H1 (cell line): ENCODE measurements around the gene PDE4B. TPM values are rescaled to one million over a fixed set of nuclear protein-coding genes. Genes with fewer than 3 reads are reported as not detected.

ENCODE experiments used
- CTCF ChIA-PET: fragments of 300-600 bp; sonication (Branson Sonifier 250); formaldehyde crosslinking; loops from one replicate; lab custom pipeline; 2021; ENCODE audit not compliant: partially characterized antibody; lab: Charles Lee
- POLR2A ChIA-PET: fragments of 300-600 bp; sonication (Branson Sonifier 250); formaldehyde crosslinking; loops from one replicate; lab custom pipeline; 2021; ENCODE audit warnings: inconsistent platforms; ENCODE audit not compliant: partially characterized antibody; lab: Charles Lee
- DNase-seq, 2 experiments: peaks; one replicate each; pipeline versions ENCODE4 v3.0.0 to v3.0.0-alpha.2; 2010 to 2022; ENCODE audit warnings: low spot score in 2 of 2, low read depth in 1 of 2, mixed read lengths in 1 of 2
- FAIRE-seq: peaks from 2 replicates; lab custom pipeline; 2011; peaks lifted over from hg19 to GRCh38; lab: Jason Lieb, UNC
- H2AFZ ChIP-seq: 2 replicates; pipeline ENCODE4 v1.8.1; 2012; ENCODE audit warnings: low read length, inconsistent platforms
- H2AK5ac ChIP-seq: 2 replicates; pipeline ENCODE4 v1.6.1; 2013; ENCODE audit warnings: low read depth, low read length
- H2BK120ac ChIP-seq: replicated peaks from 2 replicates; pipeline ENCODE3; 2013; ENCODE audit warnings: low read depth, low read length, inconsistent platforms
- H2BK12ac ChIP-seq: 2 replicates; pipeline ENCODE4 v1.6.1; 2013; ENCODE audit warnings: low read depth, low read length
- H2BK15ac ChIP-seq: 2 replicates; pipeline ENCODE4 v1.6.1; 2013; ENCODE audit warnings: low read length
- H2BK20ac ChIP-seq: 2 replicates; pipeline ENCODE4 v1.6.1; 2013; ENCODE audit warnings: low read length
- H2BK5ac ChIP-seq: 2 replicates; pipeline ENCODE4 v1.6.1; 2013; ENCODE audit warnings: low read depth, low read length
- H3K14ac ChIP-seq: 2 replicates; pipeline ENCODE4 v1.6.1; 2013; ENCODE audit warnings: inconsistent platforms; ENCODE audit not compliant: insufficient read length
- H3K18ac ChIP-seq: 2 replicates; pipeline ENCODE4 v1.6.1; 2013; ENCODE audit warnings: low read length; ENCODE audit errors: extremely low read depth
- H3K23ac ChIP-seq: 2 replicates; pipeline ENCODE4 v1.6.1; 2013; ENCODE audit warnings: inconsistent platforms; ENCODE audit not compliant: insufficient read length
- H3K23me2 ChIP-seq: 2 replicates; pipeline ENCODE4 v1.6.1; 2013; ENCODE audit warnings: low read depth, low read length
- H3K27ac ChIP-seq: 2 replicates; pipeline ENCODE4 v1.6.1; 2011; ENCODE audit warnings: low read depth, low read length, inconsistent platforms
- H3K27me3 ChIP-seq, 4 experiments: replicated peaks in 1 of 4; 1 replicate in 1 of 4; 2 replicates in 3 of 4; pipeline versions ENCODE4 v1.6.1 to v1.8.1; 2011 to 2013; ENCODE audit warnings: low read length in 3 of 4, mild to moderate bottlenecking in 3 of 4, inconsistent platforms in 2 of 4, mixed read lengths in 2 of 4, moderate library complexity in 1 of 4; ENCODE audit not compliant: control insufficient read depth in 3 of 4, insufficient read depth in 3 of 4; ENCODE audit errors: extremely low read depth in 1 of 4
- H3K36me3 ChIP-seq, 4 experiments: 2 replicates each; pipeline versions ENCODE4 v1.6.1 to v1.8.1; 2011 to 2013; ENCODE audit warnings: mild to moderate bottlenecking in 4 of 4, low read length in 3 of 4, moderate library complexity in 2 of 4, control low read depth in 1 of 4, inconsistent platforms in 1 of 4; ENCODE audit not compliant: insufficient read depth in 4 of 4, control insufficient read depth in 2 of 4
- H3K4ac ChIP-seq: replicated peaks from 2 replicates; pipeline ENCODE3; 2013; ENCODE audit warnings: low read length, low read depth, mixed read lengths, inconsistent platforms; ENCODE audit not compliant: insufficient read length
- H3K4me1 ChIP-seq, 4 experiments: replicated peaks in 1 of 4; 1 replicate in 1 of 4; 2 replicates in 3 of 4; pipeline versions ENCODE4 v1.6.1 to v1.8.1; 2011 to 2013; ENCODE audit warnings: low read length in 3 of 4, inconsistent platforms in 2 of 4, mixed read lengths in 1 of 4; ENCODE audit not compliant: insufficient read depth in 4 of 4, control insufficient read depth in 3 of 4
- H3K4me2 ChIP-seq, 2 experiments: 2 replicates each; pipeline versions ENCODE4 v1.6.1 to v1.8.1; 2011 to 2013; ENCODE audit warnings: low read depth in 2 of 2, low read length in 2 of 2, control low read depth in 1 of 2, inconsistent platforms in 1 of 2, mild to moderate bottlenecking in 1 of 2; ENCODE audit not compliant: insufficient read depth in 1 of 2
- H3K4me3 ChIP-seq, 4 experiments: fragments of 200-600, 300-600 bp in 1 of 4; sonication (generic), shearing (Covaris generic), sonication (Bioruptor Twin) in 1 of 4; 2 replicates each; pipeline versions ENCODE4 v1.5.1 to v1.8.1; 2011 to 2016; ENCODE audit warnings: low read length in 4 of 4, low read depth in 3 of 4, control low read depth in 2 of 4, inconsistent platforms in 2 of 4, mild to moderate bottlenecking in 2 of 4, mixed read lengths in 1 of 4, moderate library complexity in 1 of 4; ENCODE audit not compliant: insufficient read depth in 2 of 4; ENCODE audit errors: extremely low read depth in 1 of 4
- H3K56ac ChIP-seq: replicated peaks from 2 replicates; pipeline ENCODE3; 2013; ENCODE audit warnings: low read depth, mild to moderate bottlenecking, mixed read lengths, low read length, inconsistent platforms; ENCODE audit not compliant: insufficient read length
- H3K79me1 ChIP-seq: 2 replicates; pipeline ENCODE4 v1.6.1; 2013; ENCODE audit warnings: low read depth, low read length, control low read depth
- H3K79me2 ChIP-seq, 2 experiments: 2 replicates each; pipeline versions ENCODE4 v1.6.1 to v1.8.1; 2012 to 2013; ENCODE audit warnings: low read length in 2 of 2, mild to moderate bottlenecking in 2 of 2, inconsistent platforms in 1 of 2; ENCODE audit not compliant: insufficient read depth in 2 of 2, control insufficient read depth in 1 of 2
- H3K9ac ChIP-seq, 4 experiments: replicated peaks in 1 of 4; 1 replicate in 1 of 4; 2 replicates in 3 of 4; pipeline versions ENCODE4 v1.6.1 to v1.8.1; 2011 to 2013; ENCODE audit warnings: low read depth in 3 of 4, low read length in 3 of 4, control low read depth in 2 of 4, mild to moderate bottlenecking in 2 of 4, moderate library complexity in 2 of 4, inconsistent platforms in 1 of 4; ENCODE audit errors: extremely low read depth in 1 of 4
- H3K9me3 ChIP-seq, 2 experiments: 2 replicates each; pipeline versions ENCODE4 v1.6.1 to v1.8.1; 2012 to 2013; ENCODE audit warnings: mild to moderate bottlenecking in 2 of 2, moderate library complexity in 2 of 2, control low read depth in 1 of 2, inconsistent platforms in 1 of 2, low read depth in 1 of 2, low read length in 1 of 2, mixed read lengths in 1 of 2; ENCODE audit not compliant: insufficient read depth in 2 of 2
- H4K20me1 ChIP-seq, 2 experiments: replicated peaks in 1 of 2; 2 replicates each; pipeline versions ENCODE3 to v1.8.1; 2011 to 2013; ENCODE audit warnings: inconsistent platforms in 2 of 2, low read length in 2 of 2, mild to moderate bottlenecking in 1 of 2; ENCODE audit not compliant: insufficient read depth in 2 of 2, control insufficient read depth in 1 of 2
- H4K5ac ChIP-seq: 2 replicates; pipeline ENCODE4 v1.6.1; 2013; ENCODE audit warnings: low read length, low read depth, mixed read lengths, inconsistent platforms; ENCODE audit not compliant: insufficient read length
- H4K8ac ChIP-seq: 2 replicates; pipeline ENCODE4 v1.8.0; 2013; ENCODE audit warnings: mild to moderate bottlenecking, moderate library complexity, low read length, inconsistent platforms; ENCODE audit not compliant: insufficient read depth; ENCODE audit errors: extremely low read depth
- H4K91ac ChIP-seq: replicated peaks from 2 replicates; pipeline ENCODE3; 2013; ENCODE audit warnings: low read length, mixed read lengths, inconsistent platforms; ENCODE audit not compliant: insufficient read length
- BCL11A ChIP-seq, 2 experiments: IDR thresholded peaks; one replicate each; pipeline ENCODE4 v1.6.1; 2011; ENCODE audit warnings: low read depth in 2 of 2, low read length in 2 of 2, mild to moderate bottlenecking in 2 of 2
- EP300 ChIP-seq, 2 experiments: IDR thresholded peaks; 1 replicate in 1 of 2; 2 replicates in 1 of 2; pipeline ENCODE4 v1.6.1; 2011 to 2012; ENCODE audit warnings: low read depth in 2 of 2, low read length in 2 of 2, mild to moderate bottlenecking in 2 of 2, borderline replicate concordance in 1 of 2, inconsistent platforms in 1 of 2, moderate library complexity in 1 of 2
- KDM5A ChIP-seq: fragments of 200-600 bp; IDR thresholded peaks from 2 replicates; pipeline ENCODE4 v1.7.1; 2012; ENCODE audit warnings: mild to moderate bottlenecking, low read length, inconsistent platforms, mixed read lengths
- POLR2A ChIP-seq, 2 experiments: IDR thresholded peaks; 1 replicate in 1 of 2; 2 replicates in 1 of 2; pipeline ENCODE4 v1.6.1; 2011; ENCODE audit warnings: low read depth in 2 of 2, low read length in 2 of 2, mild to moderate bottlenecking in 2 of 2; ENCODE audit errors: control extremely low read depth in 1 of 2
- POU5F1 ChIP-seq: IDR thresholded peaks from 2 replicates; pipeline ENCODE4 v1.6.1; 2011; ENCODE audit warnings: low read depth, mild to moderate bottlenecking, low read length, moderate library complexity
- RAD21 ChIP-seq, 2 experiments: IDR thresholded peaks in 1 of 2; conservative IDR thresholded peaks in 1 of 2; 2 replicates each; pipeline ENCODE4 v1.6.1; 2011; ENCODE audit warnings: low read depth in 2 of 2, low read length in 2 of 2, improper control_type of control experiment in 1 of 2, inconsistent platforms in 1 of 2, mild to moderate bottlenecking in 1 of 2, moderate library complexity in 1 of 2
- RFX5 ChIP-seq: IDR thresholded peaks from 2 replicates; pipeline ENCODE4 v1.6.1; 2011; ENCODE audit warnings: low read depth, low read length, improper control_type of control experiment, borderline replicate concordance
- RXRA ChIP-seq: IDR thresholded peaks from 2 replicates; pipeline ENCODE4 v1.6.1; 2011; ENCODE audit warnings: low read depth, mild to moderate bottlenecking, low read length, moderate library complexity; ENCODE audit not compliant: insufficient read depth
- SP2 ChIP-seq: IDR thresholded peaks from 2 replicates; pipeline ENCODE4 v1.6.1; 2012; ENCODE audit warnings: mild to moderate bottlenecking, low read length, inconsistent platforms
- ZNF274 ChIP-seq: IDR thresholded peaks from 2 replicates; pipeline ENCODE4 v1.7.0; 2012; ENCODE audit warnings: low read length, borderline replicate concordance; ENCODE audit errors: extremely low read depth
- WGBS, 2 experiments: shearing (Covaris generic) in 1 of 2; methylation state at CpG; one replicate each; pipeline versions ENCODE4 v1.1.6 to v1.1.7; 2013 to 2015; ENCODE audit warnings: low lambda C conversion rate in 2 of 2, mixed read lengths in 2 of 2, inconsistent platforms in 1 of 2, low coverage in 1 of 2, missing lambda C conversion rate in 1 of 2; ENCODE audit not compliant: insufficient replicate concordance in 2 of 2, insufficient coverage in 1 of 2, insufficient read length in 1 of 2; ENCODE audit errors: extremely low coverage in 1 of 2, missing lambda C conversion rate in 1 of 2; 5-methylcytosine and 5-hydroxymethylcytosine counted together
- polyA plus RNA-seq, 7 experiments: library from polyadenylated mRNA; depleted of rRNA in 3 of 7; stranded (reverse) in 5 of 7; unstranded in 2 of 7; fragments of >200 nt in 5 of 7; fragments of 200-250 nt in 2 of 7; gene quantifications; 1 replicate in 5 of 7; 2 replicates in 1 of 7; 4 replicates in 1 of 7; pipeline versions ENCODE4 v1.2.1 to v1.2.3, GENCODE V29; 2011 to 2013; ENCODE audit warnings: missing spikeins in 2 of 7, mixed read lengths in 2 of 7
- total RNA-seq: library from RNA; stranded (reverse); fragmentation: NEBNext Ultra II Directional; extraction: Animal tissue kit (Norgen Biotek cat#: 25700); gene quantifications from 2 replicates; pipeline ENCODE4 v1.2.1, GENCODE V29; 2021
- TF ChIP-seq, protein P1 (sequence below): IDR thresholded peaks from 2 replicates; pipeline ENCODE4 v1.6.1; 2011; ENCODE audit warnings: low read length, improper control_type of control experiment
- TF ChIP-seq, protein P2 (sequence below): IDR thresholded peaks from 2 replicates; pipeline ENCODE4 v1.6.1; 2011; ENCODE audit warnings: low read depth, mild to moderate bottlenecking, low read length; ENCODE audit not compliant: insufficient read depth

Gene PDE4B
- total and polyA plus RNA-seq, 2 of the 8 experiments (the other 6 are each of a cell fraction or from before 2014, with no cell fraction given), result 5.0 to 15.1 TPM

DNA sequence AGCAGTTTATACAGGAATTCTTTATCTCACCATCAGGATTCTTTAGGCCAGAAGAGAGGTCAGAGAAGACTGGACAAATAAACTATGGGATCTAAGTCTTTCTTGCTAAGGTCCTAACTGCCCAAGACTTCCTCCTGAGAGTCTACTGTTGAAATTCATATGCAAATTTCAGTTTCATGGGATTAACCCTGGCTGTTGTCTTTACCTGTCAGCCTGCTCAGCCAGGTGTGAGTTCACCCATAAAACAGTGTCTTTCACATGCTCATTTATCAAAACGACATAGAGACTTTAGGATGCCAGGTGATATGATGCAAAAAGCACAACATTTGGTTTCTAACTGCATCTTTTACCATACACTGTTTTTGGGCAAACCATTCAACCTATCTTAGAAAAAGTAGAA lies 211.0 kb downstream of the PDE4B start:
- DNase-seq (no peak), FAIRE-seq (no peak)
- no peak overlapping the region for H2BK120ac ChIP-seq
- H4K5ac ChIP-seq, result no peak overlapping the region
- H3K27me3 ChIP-seq, result peaks cover 6 to 41% (median 21%) of the 10 kb centered on the region in 4 experiments; a peak in 6 of 7 replicates
- no peak overlapping the region for H3K23ac ChIP-seq
- no peak overlapping the region for H2BK15ac ChIP-seq
- no peaks in the 10 kb centered on the region for H3K9me3 ChIP-seq
- no peak overlapping the region for H3K14ac ChIP-seq
- H4K91ac ChIP-seq, result no peak overlapping the region
- H2BK5ac ChIP-seq, result no peak overlapping the region
- no peaks in the 10 kb centered on the region for H3K23me2 ChIP-seq
- H2BK20ac ChIP-seq, result no peak overlapping the region
- H3K56ac ChIP-seq, result no peak overlapping the region
- 13% methylated on average over 1 of the region's 1 CpG; no CpG with 5 or more reads in 1 of the 2 experiments for WGBS, 2 experiments
- H3K4me1 ChIP-seq, result no peaks in the 10 kb centered on the region
- ChIA-PET CTCF (interaction anchor here (0.6 to 1.2 kb wide), 3 partner anchors 11 to 450 kb away, joined by 3 to 6 read pairs (median 4); no protein-coding TSS in a partner anchor), POLR2A (no interaction called here)
- peaks cover 0 to 1% of the 10 kb centered on the region in 2 experiments for H4K20me1 ChIP-seq
- H2AFZ ChIP-seq, result no peak overlapping the region
- H3K4me2 ChIP-seq, result no peak overlapping the region
- no peaks in the 10 kb centered on the region for H3K79me1 ChIP-seq
- no peak overlapping the region for H3K4ac ChIP-seq
- no peak overlapping the region for H3K9ac ChIP-seq
- H3K18ac ChIP-seq, result no peak overlapping the region
- H3K27ac ChIP-seq, result no peak overlapping the region
- no peaks in the 10 kb centered on the region for H3K36me3 ChIP-seq
- no peak overlapping the region for H2AK5ac ChIP-seq
- no peak overlapping the region for H2BK12ac ChIP-seq
- no peaks in the 10 kb centered on the region for H3K79me2 ChIP-seq
- no peak overlapping the region for H4K8ac ChIP-seq
- H3K4me3 ChIP-seq, result no peak overlapping the region
- TF ChIP-seq, protein P1, sequence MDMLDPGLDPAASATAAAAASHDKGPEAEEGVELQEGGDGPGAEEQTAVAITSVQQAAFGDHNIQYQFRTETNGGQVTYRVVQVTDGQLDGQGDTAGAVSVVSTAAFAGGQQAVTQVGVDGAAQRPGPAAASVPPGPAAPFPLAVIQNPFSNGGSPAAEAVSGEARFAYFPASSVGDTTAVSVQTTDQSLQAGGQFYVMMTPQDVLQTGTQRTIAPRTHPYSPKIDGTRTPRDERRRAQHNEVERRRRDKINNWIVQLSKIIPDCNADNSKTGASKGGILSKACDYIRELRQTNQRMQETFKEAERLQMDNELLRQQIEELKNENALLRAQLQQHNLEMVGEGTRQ, result no peak
- TF ChIP-seq KDM5A, result no peak
- TF ChIP-seq, protein P2, sequence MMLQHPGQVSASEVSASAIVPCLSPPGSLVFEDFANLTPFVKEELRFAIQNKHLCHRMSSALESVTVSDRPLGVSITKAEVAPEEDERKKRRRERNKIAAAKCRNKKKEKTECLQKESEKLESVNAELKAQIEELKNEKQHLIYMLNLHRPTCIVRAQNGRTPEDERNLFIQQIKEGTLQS, result no peak
- TF ChIP-seq ZNF274, result no peak
- no peak for TF ChIP-seq BCL11A (IDR thresholded peaks at IDR 0.05; ENCODE audit: low read depth in 2 of 2, low read length in 2 of 2)
- TF ChIP-seq POLR2A (IDR thresholded peaks at IDR 0.05; ENCODE audit: control extremely low read depth in 1 of 2, low read depth in 2 of 2, low read length in 2 of 2), result no peak
- no peak for TF ChIP-seq SP2
- TF ChIP-seq RAD21 (IDR thresholded peaks at IDR 0.05 in 1 of 2, conservative IDR thresholded peaks at IDR 0.05 in 1 of 2; ENCODE audit: low read depth in 2 of 2, low read length in 2 of 2), result no peak
- TF ChIP-seq POU5F1, result 0 out of 2 replicates have a peak, but pooled peaks have one; percentile 52
- TF ChIP-seq EP300 (IDR thresholded peaks at IDR 0.05; ENCODE audit: borderline replicate concordance in 1 of 2, low read depth in 2 of 2, low read length in 2 of 2), result peak in 1 of 2 experiments; percentile 36; a peak in 1 of 3 replicates
- no peak for TF ChIP-seq RXRA
- no peak for TF ChIP-seq RFX5
